Measurements from ENCODE around the gene PARD6B.
"Not testable (repeated sequence)": the region's sequence is repeated elsewhere in the genome, so short reads cannot be mapped to it uniquely, and the experiment has no call there.

The PARD6B gene

DNA sequence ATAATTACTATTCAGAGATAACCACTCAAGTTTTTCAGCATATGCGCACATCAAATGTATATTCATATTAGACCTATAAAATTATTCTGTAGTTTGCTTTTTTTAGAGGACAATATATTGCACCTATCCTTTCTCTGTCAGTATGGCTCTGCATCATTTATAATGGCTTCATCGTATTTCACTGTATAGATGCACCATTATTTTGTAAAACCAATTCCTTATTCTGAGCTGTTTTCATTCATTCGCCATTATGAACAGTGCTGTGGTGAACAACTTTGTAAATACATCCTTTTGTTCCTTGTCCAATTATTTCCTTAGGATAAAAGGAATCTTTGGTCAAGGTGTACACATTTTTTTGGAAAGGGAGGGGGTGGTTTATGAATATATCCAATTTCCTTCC lies 34.3 kb downstream of the PARD6B start:
- no peak overlapping the region for H3K4me3 ChIP-seq (ENCODE audit: low read depth, low read length)
- TF ChIP-seq, protein P1, sequence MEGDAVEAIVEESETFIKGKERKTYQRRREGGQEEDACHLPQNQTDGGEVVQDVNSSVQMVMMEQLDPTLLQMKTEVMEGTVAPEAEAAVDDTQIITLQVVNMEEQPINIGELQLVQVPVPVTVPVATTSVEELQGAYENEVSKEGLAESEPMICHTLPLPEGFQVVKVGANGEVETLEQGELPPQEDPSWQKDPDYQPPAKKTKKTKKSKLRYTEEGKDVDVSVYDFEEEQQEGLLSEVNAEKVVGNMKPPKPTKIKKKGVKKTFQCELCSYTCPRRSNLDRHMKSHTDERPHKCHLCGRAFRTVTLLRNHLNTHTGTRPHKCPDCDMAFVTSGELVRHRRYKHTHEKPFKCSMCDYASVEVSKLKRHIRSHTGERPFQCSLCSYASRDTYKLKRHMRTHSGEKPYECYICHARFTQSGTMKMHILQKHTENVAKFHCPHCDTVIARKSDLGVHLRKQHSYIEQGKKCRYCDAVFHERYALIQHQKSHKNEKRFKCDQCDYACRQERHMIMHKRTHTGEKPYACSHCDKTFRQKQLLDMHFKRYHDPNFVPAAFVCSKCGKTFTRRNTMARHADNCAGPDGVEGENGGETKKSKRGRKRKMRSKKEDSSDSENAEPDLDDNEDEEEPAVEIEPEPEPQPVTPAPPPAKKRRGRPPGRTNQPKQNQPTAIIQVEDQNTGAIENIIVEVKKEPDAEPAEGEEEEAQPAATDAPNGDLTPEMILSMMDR (IDR thresholded peaks at IDR 0.05; ENCODE audit: low read depth, low read length) = no peak

DNA sequence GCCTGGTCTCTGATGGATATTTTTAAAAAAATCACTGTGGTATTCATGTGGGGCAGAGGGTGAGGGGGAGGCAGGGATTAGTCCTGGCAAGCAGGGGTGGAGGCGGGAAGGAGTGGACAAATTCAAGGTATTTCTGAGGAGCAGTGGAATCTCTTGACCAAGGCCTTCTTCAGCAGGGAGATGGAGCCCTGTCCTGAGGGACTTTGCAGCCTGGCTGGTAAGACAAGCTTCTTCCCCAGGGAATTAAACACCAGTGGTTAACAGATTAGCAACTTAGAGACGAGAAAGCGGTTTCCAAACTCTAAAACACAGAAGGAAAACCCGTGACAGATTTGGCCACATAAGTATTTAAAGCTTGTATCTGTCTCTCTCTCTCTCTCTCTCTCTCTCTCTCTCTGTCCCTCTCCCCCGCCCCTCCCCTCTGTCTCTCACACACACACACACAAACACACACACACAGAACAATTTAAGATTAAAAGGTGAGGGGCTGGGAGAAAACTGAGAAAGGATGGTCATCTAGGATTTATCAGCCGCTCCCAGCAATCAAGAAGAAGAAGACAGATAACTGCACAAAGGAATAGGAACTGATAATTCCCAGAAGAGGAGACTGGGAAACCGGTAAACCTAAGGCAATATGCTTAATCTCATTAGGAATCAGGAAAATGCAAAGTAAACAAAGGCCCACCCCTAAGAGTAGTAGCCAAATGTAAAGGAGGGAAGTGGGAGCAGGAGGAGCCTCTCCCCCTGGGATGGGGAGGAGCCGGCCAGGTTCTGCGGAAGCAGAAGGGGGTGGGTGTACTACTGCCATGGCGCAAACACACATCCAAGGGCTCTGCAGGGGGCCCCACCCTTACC lies 35.8 kb downstream of the PARD6B start:
- not testable (repeated sequence) for H3K4me3 ChIP-seq (ENCODE audit: low read depth, low read length)

DNA sequence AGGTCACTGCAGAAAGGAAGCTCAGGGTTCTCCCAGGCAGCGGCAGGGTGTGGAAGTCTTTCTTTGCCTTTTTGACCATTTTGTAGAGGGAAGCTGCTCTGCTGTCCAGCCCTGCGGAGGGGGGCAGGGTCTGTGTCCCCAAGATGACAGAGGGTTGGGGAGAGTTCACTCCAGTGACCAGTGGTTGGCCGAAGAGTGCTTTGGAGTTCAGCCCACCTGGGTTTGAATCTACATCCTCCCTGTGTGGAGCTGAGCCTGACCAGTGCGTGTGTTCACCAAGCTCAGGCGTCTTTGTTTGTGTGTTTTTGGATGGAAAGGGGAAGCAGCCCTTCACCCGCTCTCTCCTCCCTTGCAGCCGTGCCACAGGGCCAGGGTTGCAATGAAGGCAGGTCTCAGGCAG lies 37.6 kb downstream of the PARD6B start:
- not testable (repeated sequence) for H3K4me3 ChIP-seq (ENCODE audit: low read depth, low read length)

DNA sequence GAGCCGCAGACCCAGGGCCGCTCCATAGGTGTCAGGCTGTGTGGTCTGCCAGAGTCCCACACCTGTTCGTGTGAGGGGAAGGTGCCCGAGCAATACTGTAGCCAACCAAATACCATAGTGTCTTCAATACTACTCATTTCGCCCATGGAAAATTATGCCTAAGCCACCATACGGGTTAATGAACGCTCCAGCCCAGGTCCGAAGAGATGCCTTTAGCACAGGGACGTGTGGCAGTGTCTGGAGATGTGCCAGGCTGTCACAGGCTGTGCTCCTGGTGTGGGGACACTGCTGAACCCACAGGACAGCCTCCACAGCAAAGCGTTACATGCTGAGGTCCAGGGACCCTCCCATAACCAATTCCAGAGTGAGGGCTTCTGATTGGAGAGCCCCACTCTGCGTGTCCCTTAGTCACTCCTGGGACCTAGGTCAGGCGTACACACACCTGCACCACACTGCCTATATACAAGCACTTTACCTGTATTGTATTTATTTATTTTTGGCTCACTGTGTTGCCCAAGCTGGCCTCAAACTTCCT lies 38.2 kb downstream of the PARD6B start:
- not testable (repeated sequence) for H3K4me3 ChIP-seq (ENCODE audit: low read depth, low read length)

DNA sequence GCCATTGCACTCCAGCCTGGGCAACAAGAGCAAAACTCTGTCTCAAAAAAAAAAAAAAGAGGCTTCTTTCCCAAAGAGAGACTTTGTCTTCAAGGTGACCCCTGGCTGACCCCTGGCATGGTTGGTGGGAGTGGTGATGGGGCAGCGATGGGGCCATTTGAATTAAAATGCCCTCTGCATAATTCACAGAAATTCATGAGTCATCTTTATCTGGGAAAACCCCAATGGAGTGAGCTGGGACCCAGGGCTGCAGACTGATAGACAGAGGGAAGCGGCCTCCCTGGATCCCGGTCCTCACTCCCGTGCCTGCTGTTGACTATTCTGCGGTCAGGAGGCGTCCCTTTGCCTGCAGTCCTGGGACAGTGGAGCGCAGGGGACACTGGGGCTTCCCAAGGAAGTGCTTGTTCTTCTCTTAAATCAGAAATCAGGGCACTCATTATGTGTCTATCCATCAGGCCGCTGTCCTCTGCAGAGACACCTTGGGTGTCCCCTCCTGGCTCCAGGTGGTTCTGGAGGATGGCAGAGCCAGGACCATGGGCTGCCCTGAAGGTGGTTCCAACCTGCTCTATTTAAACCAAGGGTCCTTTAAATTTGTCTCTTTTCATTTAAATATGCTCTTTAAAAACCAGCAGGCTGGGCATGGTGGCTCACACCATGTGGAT lies 40.2 kb downstream of the PARD6B start:
- not testable (repeated sequence) for H3K4me3 ChIP-seq (ENCODE audit: low read depth, low read length)

DNA sequence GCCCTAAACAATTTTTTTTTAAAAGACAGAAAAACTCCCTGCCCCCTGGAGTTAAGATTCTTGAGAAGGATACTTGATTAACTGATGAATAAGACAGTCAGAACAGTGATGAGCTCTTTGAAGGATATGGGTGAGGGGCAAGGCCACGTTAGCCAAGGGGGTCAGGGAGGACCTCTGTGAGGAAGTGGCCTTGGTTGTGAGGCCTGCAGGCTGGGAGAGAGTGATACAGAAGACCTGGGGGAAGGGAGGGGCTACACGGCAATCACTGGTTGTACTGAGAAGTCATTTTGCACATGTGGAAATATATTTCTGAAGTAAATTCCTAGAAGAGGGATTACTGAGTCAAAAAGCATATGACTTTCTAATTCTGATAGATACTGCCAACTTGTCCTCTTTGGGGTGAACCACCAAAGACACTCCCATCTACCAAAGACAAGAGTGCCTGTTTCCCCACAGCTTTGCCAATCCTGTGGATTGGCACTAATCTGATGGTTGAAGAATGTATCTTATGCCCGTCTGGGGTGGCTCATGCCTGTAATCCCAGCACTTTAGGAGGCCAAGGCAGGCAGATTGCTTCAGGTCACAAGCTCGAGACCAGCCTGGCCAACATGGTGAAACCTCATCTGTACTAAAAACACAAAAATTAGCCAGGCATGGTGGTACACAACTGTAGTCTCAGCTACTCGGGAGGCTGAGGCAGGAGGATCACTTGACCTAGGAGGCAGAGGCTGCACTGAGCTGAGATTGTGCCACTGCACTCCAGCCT lies 41.2 kb downstream of the PARD6B start:
- TF ChIP-seq, protein P1 (IDR thresholded peaks at IDR 0.05; ENCODE audit: low read depth, low read length) = no peak

DNA sequence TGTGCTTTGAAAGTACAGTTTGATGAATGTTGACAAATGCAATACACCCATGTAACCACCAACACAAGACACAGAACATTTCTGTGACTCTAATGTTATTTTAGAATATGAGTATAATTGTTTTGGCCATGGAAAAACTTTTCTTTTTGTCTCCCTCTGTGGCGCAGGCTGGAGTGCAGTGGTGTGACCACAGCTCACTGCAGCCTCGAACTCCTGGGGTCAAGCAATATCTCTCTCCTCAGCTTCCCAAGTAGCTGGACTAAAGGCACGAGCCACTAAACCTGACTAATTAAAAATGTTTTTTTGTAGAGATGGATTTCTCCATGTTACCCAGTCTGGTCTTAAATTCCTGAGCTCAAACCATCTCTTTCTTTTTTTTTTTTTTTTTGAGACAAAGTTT lies 43.1 kb downstream of the PARD6B start:
- no peak overlapping the region for H3K4me3 ChIP-seq (ENCODE audit: low read depth, low read length)
- TF ChIP-seq, protein P1 (IDR thresholded peaks at IDR 0.05; ENCODE audit: low read depth, low read length) = no peak

More for the DNA sequence above, 41.2 kb downstream of the PARD6B start:
- H3K4me3 ChIP-seq (ENCODE audit: low read depth, low read length) = no peak overlapping the region

DNA sequence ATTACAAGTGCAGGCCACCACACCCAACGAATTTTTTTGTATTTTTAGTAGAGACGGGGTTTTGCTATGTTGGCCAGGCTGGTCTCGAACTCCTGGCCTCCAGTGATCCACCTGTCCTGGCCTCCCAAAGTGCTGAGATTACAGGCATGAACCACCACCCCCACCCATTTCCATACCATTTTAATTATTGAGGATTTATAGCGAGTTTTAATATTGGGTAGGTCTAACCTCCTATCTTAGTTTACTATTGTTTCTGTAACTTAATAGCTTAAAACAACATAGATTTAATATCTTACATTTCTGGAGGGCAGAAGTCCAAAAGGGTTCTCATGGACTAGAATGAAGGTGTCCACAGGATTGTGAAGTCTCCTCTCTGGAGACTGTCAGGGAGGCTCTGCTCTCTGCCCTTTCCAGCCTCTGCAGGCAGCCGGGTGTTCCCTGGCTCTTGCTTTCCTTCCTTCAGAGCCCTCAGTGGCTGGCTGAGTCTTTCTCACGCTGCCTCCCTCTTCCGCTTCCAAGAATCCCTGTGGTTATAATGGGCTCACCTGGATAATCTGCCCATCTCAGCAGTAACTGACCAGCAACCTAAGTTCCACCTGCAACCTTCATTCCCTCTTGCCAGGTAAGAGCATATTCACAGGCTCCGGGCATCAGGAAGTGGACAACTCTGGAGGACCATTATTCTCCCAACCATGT lies 44.9 kb downstream of the PARD6B start:
- TF ChIP-seq, protein P1 (IDR thresholded peaks at IDR 0.05; ENCODE audit: low read depth, low read length) = no peak
- no peak overlapping the region for H3K4me3 ChIP-seq (ENCODE audit: low read depth, low read length)

DNA sequence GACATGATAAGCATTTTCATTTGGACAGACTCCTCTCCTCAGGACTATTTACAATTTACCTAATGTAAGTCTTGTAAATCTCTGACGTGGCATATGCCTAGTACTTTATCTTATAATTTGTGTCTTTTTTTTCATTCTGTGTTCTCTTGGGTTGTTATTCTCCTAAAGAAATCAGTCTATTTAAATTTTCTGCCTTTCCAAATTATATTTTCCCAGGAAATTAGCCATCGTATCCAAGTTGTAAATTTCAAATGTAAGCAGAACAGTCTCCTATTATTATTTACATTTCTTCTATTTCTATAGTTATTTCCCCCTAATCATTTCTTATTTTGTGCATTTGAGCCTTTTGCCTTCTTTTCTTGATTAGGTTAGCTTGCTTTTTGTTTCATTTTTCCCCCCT lies 46.0 kb downstream of the PARD6B start:
- TF ChIP-seq, protein P1 (IDR thresholded peaks at IDR 0.05; ENCODE audit: low read depth, low read length) = no peak
- no peak overlapping the region for H3K4me3 ChIP-seq (ENCODE audit: low read depth, low read length)

DNA sequence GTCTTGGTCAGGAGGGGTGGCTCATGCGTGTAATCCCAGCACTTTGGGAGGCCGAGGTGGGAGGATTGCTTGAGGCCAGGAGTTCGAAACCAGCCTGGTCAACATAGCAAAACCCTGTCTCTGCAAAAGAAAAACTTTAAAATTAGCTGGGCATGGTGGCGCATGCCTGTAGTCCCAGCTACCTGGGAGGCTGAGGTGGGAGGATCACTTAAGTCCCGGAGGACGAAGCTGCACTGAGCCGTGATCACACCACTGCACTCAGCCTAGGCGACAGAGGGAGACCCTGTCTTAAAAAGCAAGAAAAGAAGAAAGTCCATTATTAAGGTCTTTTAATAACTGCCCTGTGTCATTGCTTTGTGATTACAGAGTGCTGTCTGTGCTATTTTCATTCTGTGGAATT lies 47.6 kb downstream of the PARD6B start:
- not testable (repeated sequence) for H3K4me3 ChIP-seq (ENCODE audit: low read depth, low read length)

All from WI38 (cell line).